Endometrial microvascular endothelial cells (primary cell): ENCODE results near the gene ZACN. TPM values are rescaled to one million over a fixed set of nuclear protein-coding genes. Genes with fewer than 3 reads are reported as not detected.
"Not testable (repeated sequence)": the region's sequence is repeated elsewhere in the genome, so short reads cannot be mapped to it uniquely, and the experiment has no call there.

Source experiments
- in situ Hi-C: cut with HindIII; loops from 2 replicates; pipeline ENCODE4 v1.10.0; 2017; ENCODE audit warnings: low sequenced_read_pairs, low pct_unique_long_range_greater_than_20kb; ENCODE audit errors: inconsistent ontology term
- total RNA-seq: library from RNA; depleted of rRNA; stranded (reverse); fragments of >200 nt; gene quantifications from one replicate; pipeline ENCODE4 v1.2.3, GENCODE V29; 2015; ENCODE audit errors: inconsistent ontology term

The ZACN gene
- total RNA-seq = not detected

DNA sequence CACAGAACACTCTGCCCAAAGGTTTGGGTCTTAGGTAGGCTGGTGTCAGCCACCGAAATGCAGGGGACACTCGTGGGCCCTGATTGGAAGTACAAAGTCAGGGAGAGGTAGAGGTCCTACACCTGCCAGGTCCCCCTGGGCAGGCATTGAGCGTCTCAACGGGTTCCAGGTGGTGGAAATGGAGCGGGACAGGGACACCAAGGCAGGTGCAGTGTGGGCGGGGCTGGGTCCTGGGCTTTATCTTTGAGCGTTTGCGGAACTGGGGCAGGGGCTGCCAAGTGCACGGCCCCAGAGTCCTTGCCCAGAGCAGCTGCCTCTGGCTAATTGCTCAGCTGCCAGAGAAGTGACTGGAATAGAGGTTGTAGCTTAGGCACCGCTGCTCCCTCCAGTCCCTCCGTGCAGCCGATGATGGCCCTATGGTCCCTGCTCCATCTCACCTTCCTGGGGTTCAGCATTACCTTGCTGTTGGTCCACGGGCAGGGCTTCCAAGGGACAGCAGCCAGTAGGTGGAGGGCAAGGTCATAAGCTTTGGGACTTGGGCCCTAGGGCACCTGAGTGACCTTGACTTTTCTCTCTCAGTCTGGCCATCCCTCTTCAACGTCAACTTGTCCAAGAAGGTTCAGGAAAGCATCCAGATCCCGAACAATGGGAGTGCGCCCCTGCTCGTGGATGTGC is at the start of gene ZACN:
TSS of gene ZACN (plus strand) at position 323 of the 675 bp plus-strand sequence. CDS start at position 406, 83 bp downstream.
- in situ Hi-C loops = no loop called here

DNA sequence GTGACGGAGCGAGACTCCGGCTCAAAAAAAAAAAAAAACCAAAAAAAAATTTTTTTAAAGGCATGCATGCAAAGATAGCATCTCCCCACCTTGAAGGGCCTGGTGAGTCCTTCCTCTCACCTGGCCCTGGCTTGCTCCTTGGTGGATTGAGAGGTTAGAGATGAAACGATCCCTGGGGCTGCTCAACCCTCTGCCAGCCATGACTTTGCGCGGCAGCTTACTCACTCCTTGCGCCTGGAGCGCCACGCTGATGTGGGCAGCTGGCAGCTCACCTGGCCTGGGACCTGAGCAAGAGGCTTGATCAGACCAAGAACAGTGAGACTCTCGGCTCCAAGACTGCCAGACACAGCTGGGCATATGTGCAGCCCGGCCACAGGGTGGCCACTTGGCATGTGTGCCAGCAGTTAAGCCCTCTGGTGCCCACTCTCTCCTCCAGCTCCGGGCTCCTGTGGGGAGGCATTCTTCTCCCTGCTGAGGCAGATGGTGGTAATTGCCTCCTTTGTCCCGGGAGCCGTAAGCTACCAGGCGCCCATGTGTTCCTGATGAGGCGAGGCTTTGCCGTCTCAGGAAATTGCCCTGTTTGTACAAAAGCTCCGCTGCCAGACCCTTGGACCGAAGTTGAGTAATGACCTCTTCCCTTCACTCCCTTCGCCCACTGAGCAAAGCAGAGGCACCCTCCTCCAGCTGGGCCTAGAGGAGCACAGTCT is 46.8 kb upstream of the ZACN start:
- in situ Hi-C loops = no loop called here

DNA sequence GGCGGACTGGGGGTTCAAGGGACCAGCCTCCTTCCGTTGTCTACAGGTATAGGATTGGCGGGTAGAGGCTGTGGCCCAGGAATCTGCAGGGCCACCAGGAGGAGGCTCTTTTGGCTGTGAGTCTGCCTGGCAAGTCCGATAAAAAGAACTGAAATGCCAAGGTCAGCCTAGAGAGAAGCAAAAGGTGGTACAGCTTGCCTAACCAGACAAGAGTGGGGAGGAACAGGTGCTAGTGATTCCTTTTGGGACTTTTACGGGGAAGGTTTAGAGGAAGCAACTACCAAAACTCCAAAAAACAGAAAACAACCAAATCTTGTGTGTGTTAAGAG is 46.2 kb upstream of the ZACN start:
- in situ Hi-C loops = no loop called here

DNA sequence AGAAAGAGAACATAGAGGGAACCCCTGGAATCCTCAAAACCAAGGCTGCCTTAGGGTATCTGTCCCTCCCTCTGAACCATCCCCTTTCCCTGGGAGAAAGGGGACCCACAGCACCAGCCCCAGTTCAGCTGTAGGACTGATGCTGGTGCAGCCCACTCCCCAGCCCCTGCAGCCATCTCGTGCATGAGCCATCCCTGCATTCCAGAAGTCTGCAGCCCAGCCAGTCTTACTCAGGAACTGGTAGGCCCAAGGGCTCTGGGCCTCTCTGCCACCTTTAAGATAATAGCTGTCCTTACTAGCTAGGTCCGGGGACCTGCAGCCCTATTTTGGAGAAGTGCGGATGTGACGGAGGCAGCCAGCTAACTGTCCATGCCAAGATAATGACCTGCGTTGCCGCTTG is 45.8 kb upstream of the ZACN start:
- in situ Hi-C loops = no loop called here

DNA sequence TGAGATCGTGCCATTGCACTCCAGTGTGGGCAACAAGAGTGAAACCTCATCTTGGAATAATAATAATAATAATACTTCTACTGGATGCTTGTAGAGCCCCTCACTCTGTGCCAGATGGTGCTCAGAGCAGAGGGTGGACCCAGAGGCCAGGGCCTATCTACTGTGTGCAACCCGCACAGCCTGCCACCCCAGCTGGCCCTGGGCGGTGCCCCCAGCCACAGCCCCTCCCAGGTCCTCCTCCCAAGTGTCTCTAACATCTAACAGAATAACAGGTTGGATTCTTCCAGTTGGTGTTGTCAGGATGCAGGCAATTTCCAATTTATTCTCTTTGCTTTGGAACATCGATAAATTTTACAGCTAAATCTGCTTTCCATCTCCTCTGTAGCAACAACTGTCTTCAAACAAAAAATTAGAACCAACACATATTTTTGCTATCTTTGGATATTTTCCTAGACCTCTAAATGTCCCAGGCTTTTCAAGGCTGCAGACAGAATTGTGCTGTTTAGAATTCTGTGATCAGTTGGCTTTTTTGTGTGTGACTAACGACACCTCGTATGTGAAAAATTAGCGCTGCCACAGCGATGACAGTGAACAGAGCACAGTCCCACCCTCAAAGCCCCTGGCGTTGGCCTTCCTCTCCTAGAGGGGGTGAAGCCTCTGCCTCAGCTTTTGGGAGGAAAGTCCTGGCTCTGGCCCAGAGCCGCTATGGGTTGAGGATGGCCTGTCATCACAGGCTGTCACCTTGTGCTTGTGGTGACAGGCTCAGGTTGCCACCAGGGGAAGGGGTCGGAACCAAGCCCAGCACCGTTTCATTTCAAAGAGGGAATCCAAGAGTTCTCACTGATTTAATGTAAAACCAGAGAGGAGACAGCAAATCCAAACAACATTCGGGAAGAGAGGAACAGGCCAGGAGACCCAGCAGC is 44.3 kb upstream of the ZACN start:
- in situ Hi-C loops = no loop called here

DNA sequence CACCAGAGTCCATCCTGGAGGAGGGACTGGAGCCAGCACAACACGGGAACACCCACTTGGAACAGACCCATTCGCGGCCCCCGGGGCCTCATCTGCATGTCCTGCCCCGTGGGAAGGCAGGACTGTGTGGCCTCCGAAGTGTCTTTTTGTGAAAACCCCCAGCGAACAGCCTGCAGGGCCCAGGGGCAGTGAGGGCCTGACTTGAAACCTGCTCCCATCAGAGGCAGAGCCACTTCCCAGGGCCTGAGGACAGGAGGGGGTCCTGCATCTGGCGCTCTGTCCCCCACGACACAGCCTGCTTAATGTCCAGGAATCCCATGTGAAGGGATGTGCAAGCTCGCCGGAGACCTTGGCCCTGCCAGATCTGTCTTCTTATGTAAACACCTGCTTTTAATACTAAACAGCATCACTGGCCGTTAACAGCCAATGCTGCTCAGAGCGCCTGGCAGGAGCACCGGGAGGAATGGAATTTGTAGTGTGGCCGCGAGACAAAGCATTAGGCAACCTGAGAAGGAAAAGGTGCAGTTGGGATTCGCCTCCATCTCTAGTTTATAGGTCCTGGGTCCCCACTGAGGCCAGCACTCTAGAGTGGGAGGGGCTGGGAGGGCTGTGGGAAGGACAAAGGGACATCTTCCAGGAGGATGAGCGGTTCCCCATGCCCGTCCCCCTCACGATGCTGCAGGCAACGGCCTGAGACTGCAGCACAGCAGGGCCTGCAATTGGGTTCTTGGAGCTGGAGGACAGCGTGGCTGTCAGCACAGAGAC is 42.3 kb upstream of the ZACN start:
- in situ Hi-C loops = no loop called here

DNA sequence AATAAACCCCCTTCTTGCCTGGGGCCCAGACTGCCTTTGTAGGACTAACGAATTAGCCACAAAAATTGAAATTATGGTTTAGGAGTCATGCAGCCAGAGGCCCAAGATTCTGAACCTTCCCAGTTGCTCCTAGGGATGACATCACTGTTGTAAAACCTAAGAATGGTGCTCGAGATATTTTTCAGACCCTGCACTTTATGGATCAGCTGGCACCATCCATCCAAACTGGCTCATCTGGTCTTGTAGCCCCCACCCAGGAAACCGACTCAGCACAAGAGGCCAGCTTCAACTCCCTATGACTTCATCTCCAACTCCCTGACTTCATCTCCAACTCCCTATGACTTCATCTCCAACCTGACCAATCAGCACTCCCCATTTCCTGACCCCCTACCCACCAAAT is 40.9 kb upstream of the ZACN start:
- in situ Hi-C loops = no loop called here

DNA sequence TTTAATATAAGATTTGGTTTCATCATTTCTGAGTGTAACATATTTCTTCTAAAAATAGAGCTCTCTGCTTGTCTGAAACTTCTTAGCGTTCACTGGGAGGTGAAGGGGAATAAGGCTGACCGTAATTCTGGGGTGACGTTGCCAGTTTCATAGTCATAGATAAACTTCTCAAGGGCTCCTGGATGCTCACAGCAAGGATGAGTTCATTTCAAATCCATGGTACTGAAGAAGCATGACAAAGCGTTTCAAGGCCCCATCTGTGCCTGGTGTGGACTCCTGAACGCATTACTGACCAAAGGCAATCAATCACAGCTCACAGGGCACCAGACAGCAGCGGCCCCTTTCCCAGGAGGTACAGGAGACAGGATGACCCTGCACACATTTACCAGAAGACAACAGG is 39.9 kb upstream of the ZACN start:
- in situ Hi-C loops = no loop called here

DNA sequence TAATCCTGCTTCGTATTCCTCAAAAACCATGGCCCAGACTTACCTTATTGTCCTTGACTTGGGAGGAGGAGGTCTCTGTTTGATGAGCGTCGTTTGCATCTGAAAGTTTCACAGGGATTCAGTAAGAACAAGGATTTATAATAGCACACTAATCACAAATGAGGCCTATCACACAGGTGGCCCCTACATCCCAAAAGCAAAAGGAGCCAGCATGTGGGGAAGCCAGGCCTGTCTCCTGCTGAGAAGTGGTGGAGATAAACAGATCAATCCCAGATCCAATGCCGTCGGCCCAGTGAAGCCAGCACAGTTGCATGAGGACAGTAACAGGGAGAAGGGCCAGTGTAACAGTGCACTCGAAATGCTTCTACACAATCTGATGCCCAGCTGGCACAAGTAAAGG is 38.6 kb upstream of the ZACN start:
- in situ Hi-C loops = no loop called here

DNA sequence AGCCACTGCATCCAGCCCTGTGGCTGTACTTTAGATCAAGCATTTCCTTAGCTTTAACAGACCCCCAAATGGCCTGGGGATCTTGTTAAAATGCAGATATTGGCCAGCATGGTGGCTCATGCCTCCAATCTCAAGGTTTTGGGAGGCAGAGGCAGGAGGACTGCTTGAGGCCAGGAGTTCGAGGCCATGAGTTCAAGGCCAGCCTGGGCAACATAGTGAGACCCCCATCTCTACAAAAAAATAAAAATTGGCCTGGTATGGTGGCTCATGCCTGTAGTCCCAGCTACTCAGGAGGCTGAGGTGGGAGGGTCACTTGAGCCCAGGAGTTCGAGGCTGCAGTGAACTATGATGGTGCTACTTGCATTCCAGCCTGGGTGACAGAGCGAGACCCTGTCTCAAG is 36.1 kb upstream of the ZACN start:
- in situ Hi-C loops = not testable (repeated sequence)

DNA sequence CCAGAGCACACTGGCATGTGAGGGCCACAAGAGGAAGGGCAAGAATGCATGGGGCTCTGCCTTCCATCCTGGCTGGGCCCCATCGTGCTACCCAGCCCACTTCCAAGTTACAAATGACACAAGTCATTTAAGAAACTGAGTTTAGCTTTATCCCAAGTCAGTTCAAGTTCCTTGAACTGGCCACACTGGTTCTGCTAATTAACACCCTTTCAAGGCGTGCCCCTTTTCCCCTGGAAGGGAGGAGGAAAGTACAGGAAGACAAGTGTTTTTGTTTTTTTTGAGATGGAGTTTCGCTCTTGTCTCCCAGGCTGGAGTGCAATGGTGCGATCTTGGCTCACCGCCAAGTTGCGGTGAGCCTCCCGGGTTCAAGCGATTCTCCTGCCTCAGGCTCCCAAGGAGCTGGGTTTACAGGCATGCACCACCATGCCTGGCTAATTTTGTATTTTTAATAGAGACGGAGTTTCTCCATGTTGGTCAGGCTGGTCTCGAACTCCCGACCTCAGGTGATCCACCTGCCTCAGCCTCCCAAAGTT is 34.4 kb upstream of the ZACN start:
- in situ Hi-C loops = not testable (repeated sequence)

DNA sequence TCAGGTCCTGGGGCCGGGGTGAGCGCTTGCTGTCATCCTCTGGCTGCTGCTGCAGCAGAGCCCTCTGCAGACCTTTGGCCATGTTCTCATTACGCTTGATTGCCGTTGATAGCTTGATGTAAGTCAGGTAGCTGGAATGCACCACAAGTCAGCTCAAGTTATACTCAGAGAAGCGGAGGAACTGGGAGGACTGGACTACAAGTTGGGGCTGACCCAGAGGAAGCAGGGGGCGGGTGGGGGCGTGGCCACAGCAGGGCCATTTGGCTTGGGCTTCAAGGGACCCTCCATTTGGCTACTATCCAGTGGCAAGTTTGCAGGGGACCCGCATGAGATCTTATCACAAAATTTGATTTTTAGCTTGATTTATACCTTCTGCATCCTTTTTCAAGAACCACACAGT is 32.9 kb upstream of the ZACN start:
- in situ Hi-C loops = no loop called here

DNA sequence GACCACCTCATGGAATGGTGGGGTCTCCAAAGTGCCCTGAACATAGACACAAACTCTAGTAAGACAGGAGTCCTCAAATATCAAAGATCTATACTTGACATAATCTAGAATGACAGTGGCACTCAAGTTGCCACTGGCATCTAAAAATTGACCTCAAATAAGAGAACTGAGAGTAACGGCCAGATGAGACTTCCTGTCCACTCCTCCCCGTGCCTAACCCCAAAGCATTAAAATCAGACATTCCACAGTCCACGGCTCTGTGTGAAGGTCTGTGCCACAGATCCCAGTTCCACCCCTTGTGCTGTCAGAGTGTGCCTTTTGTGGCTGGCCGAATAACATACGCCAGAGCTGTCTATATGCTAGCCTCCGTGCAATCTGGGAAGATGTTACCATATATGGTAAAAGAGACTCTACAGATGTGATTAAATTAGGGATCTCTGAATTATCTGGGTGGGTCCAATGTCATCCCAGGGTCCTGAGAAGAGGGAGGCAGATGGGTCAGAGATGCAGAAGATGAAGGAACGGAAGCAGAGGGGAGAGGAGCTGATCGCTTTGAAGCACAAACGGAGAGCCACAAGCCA is 30.9 kb upstream of the ZACN start:
- in situ Hi-C loops = no loop called here

DNA sequence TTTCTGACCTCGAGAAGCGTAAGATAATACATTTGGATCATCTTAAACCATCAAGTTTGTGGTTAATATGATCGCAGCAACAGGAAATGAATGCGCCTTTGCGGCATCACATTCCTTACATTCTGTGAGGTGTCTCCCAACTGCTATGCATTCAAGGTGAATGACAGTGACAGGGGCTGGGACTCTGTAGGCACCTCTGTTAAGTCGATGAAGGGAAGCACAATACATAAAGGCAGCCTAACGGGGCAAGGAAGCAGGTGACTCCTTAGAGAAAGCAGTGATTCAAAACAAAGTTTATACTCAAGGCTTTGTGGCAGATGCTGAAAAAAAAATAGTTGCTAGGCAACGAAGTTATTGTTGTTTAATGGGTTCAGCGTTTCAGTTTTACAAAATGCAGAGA is 30.3 kb upstream of the ZACN start:
- in situ Hi-C loops = no loop called here

DNA sequence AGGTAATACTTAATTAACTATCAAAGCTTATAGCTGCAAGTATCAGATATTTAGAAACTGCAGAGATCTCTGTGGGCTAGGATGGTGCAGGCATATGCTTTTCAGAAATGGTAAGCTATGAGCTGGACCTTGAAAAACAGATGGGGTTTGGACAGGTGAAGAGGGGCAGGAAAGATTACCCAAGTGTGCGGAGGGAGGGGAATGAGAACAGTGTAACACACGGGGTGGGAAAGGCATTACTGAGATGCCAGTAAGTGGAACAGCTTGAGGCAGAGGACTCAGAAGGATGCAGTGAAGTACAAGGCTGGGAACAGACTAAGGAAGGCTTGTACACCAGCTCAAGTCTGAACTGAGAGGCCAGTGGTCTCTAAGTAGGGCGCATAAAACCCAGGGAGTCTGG is 29.7 kb upstream of the ZACN start:
- in situ Hi-C loops = no loop called here

DNA sequence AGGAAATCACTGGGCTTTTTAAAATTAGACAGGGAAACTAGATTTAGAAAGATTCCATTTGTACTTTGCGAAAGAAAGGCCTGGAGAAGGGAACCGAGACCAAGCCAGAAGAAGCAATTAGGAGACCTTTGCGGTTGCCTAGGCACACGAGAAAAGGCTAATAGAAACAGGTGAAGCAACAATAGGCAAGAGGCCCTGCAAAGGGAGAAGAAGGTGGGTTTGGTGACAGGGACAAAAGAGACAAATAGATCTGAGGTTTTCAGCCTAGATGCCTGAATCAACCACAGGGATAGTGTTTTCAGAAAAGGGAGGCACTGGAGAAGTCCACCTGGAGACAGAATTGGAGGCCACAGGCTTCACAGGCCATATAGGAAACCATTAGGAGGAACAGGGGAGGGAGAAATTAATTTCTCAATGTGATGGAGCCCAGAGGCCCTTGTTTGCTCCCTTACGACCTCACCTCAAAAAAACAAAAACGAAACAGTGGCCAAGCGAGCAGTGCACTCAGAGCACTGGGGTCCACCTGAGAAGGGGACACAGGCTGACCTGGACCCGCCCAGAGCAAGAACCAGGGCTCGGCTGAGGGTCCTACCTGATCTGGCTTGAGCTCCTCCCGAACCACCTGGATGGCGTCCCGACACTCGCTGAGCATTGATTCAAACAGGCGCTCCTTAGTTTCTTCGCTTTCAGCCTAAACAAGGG is 29.0 kb upstream of the ZACN start:
- in situ Hi-C loops = no loop called here

DNA sequence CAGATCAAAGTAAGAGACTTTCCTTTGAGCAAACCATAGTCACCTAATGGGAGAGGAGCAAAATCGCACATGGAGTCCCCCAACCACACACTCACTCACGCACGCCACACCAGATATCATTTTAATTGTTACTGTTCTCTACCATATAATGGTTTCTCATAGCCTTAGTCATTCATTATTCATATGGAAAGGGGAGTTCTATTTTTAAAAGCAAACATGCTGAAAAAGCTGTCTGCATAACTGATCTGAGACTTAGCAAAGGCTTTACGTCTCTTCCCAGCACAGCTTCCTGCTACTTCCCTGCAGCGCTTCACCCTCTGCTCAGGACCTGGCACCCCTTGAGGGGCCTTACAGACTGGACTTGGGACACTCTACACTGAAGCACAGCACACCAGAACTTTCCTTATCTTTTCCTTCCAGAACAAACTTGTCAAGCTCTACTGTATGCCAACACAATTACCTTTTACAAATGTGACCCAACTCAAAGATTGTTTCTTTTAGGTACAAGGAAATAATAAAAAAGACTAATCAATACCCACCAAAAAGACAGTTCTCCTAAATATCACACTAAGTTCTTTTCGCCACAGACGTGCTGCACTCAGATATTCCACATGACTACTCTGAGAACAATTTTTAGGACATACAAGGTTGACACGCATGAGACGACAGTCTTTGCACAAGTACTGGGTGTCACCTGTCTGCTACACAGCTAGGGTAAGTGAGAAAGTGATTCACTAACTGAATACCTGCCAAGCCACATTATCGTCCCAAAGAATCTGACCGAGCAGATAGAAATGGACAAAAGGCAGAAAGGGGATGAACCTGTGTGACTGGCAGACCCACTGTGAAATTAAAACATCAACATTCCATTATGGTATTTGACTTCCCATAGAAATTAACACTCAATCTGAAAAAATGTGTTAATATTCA is 28.2 kb upstream of the ZACN start:
- in situ Hi-C loops = no loop called here
